Stomach (tissue), 4 donors: ENCODE results near the gene NKX6-2.

Experiments
- CTCF ChIP-seq, 7 experiments: fragments of 450-650 bp in 4 of 7; fragments of 200-600 bp in 3 of 7; sonication (generic) in 3 of 7; IDR thresholded peaks; one replicate each; pipeline ENCODE4 v1.5.1; 2016 to 2019; ENCODE audit warnings: antibody characterized with exemption in 7 of 7, control low read depth in 2 of 7, mild to moderate bottlenecking in 1 of 7
- EP300 ChIP-seq: sonication (generic); formaldehyde crosslinking; IDR thresholded peaks from one replicate; pipeline ENCODE4 v1.6.1; 2017; ENCODE audit warnings: antibody characterized with exemption
- POLR2A ChIP-seq, 4 donors: fragments of 450-650 bp; IDR thresholded peaks; one replicate each; pipeline ENCODE4 v1.6.1; 2016; ENCODE audit warnings: antibody characterized with exemption in 4 of 4, control low read depth in 2 of 4, mild to moderate bottlenecking in 1 of 4, moderate library complexity in 1 of 4
- POLR2AphosphoS5 ChIP-seq, 3 donors: sonication (generic); formaldehyde crosslinking; IDR thresholded peaks; one replicate each; pipeline ENCODE4 v1.6.1; 2016; ENCODE audit warnings: antibody characterized with exemption in 3 of 3

GRCh38 chr10:132755166-132755711 is 30.7 kb downstream of the NKX6-2 start:
- TF ChIP-seq CTCF (IDR thresholded peaks at IDR 0.05) = no peak
- no peak for TF ChIP-seq POLR2AphosphoS5 (IDR thresholded peaks at IDR 0.05)
- no peak for TF ChIP-seq POLR2A (IDR thresholded peaks at IDR 0.05)
- TF ChIP-seq EP300 = no peak
